GM08714 (cell line): ENCODE data around the gene HSD3B2.

Source experiments
- H3K4me3 ChIP-seq: fragments of 200-500 bp; sonication (Bioruptor generic); 2 replicates; pipeline ENCODE4 v1.5.1; 2014; ENCODE audit warnings: mild to moderate bottlenecking, low read length, inconsistent platforms
- ZNF274 ChIP-seq: IDR thresholded peaks from 2 replicates; pipeline ENCODE4 v1.6.1; 2012; ENCODE audit warnings: mild to moderate bottlenecking, low read depth, low read length

Gene HSD3B2

GRCh38 chr1:119385650-119386049, 29.3 kb upstream of the HSD3B2 start:
- TF ChIP-seq ZNF274: no peak
- no peak overlapping the region for H3K4me3 ChIP-seq

DNA sequence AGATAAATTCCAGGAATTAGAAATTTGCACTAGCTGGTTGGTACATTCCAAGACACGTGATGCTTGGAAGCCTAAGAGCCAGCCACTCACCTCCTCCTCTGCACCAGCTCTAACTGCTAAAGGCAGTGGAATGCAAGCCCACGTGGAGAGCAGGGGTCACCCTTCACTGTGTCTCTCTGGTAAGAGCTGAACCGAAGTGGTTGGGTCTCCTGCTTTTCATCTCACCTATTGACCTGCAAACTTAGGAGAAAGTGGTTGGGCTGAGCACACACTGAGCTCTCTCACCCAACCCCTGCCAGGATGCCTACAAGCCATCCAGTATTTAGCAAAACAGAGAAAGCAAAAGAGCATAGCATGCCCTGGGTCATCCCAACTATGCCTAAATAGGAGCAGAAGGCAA, 27.1 kb upstream of the HSD3B2 start:
- no peak overlapping the region for H3K4me3 ChIP-seq
- TF ChIP-seq ZNF274: no peak

DNA sequence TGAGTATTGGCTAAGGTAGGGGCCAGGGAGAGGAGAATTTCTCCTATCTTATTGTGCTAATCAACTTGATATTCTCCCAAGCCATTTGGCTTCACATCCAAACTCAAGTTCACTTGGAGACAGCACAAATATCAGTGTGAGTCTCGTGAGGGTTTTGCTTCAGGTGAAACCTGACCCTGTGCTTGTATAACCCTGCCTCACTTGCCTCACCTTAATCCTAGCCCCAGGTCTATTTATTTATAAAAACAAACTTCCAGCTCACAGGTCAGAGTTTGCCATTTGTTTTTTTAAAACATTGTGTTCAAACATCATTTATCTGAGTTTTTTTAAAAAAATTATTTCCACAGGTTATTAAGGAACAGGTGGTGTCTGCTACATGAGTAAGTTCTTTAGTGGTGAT, 26.5 kb upstream of the HSD3B2 start:
- TF ChIP-seq ZNF274: no peak
- no peak overlapping the region for H3K4me3 ChIP-seq

- no peak overlapping the region for H3K4me3 ChIP-seq
- TF ChIP-seq ZNF274: no peak
These were observed 24.4 kb upstream of the HSD3B2 start for GRCh38 chr1:119390526-119390925.

DNA sequence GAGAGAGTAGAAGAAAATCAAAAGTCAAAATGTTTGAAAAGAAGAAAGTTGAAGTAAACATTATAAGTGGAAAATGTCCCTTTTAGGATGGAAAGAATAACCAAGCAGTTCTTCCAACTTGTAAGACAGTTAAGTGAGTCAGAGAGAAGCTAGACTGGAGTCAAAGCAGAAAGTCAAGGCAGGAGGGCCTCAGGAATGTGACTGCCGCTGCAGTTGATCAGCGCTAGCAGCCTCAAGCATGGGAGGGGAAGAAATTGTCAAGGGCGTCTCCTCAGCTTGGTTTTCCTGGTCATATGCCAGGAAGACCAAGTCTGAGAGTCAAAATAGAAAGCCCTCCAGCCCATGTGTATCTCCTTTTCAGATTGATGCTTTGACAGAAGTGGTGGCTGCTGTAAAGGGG, 23.2 kb upstream of the HSD3B2 start:
- no peak for TF ChIP-seq ZNF274
- H3K4me3 ChIP-seq: no peak overlapping the region

- TF ChIP-seq ZNF274: no peak
- H3K4me3 ChIP-seq: no peak overlapping the region
These were observed 20.9 kb upstream of the HSD3B2 start for GRCh38 chr1:119394085-119394484.

DNA sequence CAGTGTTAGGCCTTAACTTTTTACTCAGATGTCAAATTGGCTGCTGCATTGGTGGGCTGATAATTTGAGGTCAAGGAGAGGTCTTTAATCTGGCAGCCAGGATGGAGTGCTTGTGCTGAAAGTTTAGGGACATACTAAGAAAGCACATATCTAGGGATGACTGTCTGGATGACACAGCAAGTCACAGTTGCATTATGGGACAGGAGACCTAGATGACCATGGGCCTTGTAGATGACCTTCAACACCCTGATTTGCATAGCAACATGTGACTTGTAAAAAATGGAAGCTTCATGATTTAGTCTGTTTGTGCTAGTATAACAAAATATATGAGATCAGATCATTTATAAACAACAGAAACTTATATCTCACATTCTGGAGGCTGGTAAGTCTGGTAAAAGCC, 18.0 kb upstream of the HSD3B2 start:
- TF ChIP-seq ZNF274: no peak
- no peak overlapping the region for H3K4me3 ChIP-seq

DNA sequence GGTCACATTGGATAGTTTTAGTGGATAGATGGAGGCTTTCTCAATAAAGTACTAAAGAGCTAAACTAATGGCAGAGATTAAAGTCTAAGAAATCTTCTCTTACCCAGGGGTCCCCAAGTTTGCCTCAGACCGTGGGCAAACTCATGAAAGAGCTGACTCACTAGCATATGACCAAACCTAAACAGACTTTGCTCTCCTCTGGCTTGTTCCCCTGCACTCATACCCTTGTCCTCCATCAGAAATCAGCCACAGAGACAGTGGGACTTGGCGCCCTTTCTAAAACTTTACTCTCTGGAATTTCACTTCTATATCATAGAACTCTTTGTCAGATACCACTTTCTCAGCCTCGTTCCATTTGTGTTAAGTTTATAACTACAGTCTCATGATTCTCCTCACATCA, 17.0 kb upstream of the HSD3B2 start:
- no peak for TF ChIP-seq ZNF274
- no peak overlapping the region for H3K4me3 ChIP-seq

DNA sequence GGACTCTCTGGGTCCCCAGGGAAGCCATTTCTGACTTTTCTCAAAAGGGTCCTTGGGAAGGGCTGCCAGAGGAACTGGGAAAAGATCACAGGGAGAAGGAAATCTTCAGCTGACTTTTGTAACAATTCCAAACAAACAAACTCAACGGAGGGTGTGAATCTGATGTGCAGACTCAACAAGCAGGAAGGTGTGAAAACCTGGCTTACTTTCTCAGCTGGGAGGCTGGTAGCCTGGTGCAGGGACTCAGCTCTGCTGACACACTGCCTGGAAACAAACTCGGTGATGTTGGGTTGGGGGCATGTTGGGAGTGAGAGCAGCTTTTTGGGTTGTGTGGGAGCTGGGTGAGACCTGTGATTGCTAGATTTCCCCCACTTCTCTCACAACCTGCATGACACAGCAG, 10.2 kb upstream of the HSD3B2 start:
- H3K4me3 ChIP-seq: no peak overlapping the region
- no peak for TF ChIP-seq ZNF274

GRCh38 chr1:119409731-119410130, 5.2 kb upstream of the HSD3B2 start:
- no peak overlapping the region for H3K4me3 ChIP-seq

DNA sequence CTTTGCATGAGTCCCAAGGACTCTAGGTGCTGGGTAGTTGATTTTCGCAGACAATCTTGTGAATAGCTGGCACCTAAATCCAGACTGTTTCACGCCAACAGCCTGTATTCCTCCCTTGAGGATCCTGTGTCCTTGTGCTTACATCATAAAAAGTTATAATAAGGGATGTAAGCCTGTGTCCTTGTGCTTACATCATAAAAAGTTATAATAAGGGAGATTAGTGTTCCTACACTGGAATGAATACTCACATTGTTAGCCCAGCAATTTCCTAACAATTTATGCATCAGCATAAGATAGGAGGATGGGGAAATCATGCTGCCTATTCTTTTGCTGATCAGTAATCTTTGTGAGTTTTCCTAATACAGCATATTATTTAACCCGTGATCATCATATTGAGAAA, 4.0 kb upstream of the HSD3B2 start:
- no peak overlapping the region for H3K4me3 ChIP-seq
- no peak for TF ChIP-seq ZNF274

More at GRCh38 chr1:119409731-119410130, 5.2 kb upstream of the HSD3B2 start:
- no peak for TF ChIP-seq ZNF274

DNA sequence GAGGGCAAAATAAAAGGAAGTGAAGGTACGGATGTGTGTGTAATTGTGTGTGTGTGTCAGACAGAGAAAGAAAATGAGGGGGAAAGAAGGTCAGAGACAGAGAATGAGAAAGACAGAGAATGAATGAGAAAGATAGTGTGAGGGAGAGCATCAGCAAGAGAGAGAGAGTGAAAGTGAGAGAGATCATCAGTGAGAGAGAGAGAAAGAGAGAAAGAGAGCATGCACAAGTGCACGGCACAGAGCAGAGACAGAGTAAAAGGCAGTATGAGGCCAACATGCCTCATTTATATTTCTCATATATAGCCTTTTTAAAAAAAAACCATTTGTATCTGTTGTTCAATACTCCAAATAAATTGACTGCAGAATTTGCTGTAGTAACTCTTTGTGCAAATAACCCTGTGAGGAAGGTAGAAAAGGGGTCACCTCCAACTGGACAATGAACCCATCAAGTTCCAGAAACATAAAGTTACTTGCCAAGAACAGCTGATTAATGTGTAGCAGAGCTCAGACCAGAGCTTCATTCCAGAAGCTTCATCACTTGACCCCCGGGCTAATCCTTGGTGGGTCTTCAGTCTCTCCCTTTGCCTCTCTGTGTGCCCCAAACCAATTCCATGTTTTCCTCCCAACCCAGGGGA, 1.2 kb downstream of the HSD3B2 start:
- TF ChIP-seq ZNF274: no peak
- H3K4me3 ChIP-seq: no peak overlapping the region

DNA sequence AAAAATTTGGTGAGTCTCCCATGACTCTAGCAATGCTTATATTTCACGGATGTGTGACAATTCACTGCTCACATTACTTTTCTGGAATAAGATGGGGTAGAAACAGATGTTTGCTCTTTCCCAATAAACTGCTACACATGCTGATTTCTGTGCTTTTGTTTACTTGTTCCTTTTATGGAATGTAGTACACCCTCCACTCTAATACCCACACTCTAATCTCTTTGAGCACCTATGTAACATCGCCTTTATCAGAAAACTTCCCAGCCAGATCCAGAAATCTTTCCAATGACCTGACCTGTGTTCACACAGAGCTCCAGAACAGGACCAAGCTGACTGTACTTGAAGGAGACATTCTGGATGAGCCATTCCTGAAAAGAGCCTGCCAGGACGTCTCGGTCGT, 4.2 kb downstream of the HSD3B2 start:
- H3K4me3 ChIP-seq: no peak overlapping the region
- TF ChIP-seq ZNF274: no peak

DNA sequence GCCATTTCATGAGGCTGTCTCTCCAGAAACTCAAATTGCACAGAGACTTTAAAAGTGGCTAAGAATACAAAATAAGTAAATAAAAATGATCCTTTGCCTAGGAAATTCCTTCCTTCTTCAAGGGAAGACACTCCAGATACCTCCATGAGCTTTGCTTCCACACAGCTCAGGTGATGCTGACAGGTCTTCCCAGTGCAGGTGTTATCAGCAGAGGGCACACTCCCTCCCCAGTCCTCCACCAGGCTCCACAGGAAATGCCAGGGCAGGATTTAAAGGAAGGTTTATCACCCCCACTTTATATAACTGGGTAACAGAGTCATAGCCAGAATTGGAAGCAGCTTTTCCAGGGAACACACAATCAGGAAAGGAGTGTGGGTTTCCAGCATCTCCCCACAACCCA, 5.7 kb downstream of the HSD3B2 start:
- no peak for TF ChIP-seq ZNF274

GRCh38 chr1:119422631-119423030, 7.7 kb downstream of the HSD3B2 start:
- H3K4me3 ChIP-seq: no peak overlapping the region
- TF ChIP-seq ZNF274: no peak

More for the DNA sequence above, 5.7 kb downstream of the HSD3B2 start:
- H3K4me3 ChIP-seq: no peak overlapping the region

DNA sequence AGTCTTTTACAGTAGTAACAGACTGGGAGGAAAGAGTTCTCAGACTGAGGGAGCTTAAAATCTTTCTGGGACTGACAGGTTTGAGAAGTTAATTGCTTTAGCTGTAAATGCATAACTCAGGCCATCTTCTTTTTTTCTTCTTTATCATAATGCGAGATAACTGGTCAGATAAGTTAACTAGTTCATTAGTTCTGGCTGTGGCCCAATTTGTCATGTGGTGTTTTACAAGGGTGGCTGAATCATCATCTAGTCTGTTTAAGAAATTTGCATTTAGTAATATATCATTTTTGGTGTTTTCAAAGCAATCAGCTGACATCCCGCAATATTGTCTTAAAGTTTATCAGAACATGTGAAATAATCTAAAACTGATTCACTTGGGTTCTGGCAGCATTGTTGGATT, 14.0 kb downstream of the HSD3B2 start:
- no peak overlapping the region for H3K4me3 ChIP-seq
- no peak for TF ChIP-seq ZNF274
